NCI-H128 (cell line): Measurements from ENCODE around the gene CRNKL1.
"Not testable (repeated sequence)": the region's sequence is repeated elsewhere in the genome, so short reads cannot be mapped to it uniquely, and the experiment has no call there.

ENCODE experiments used
- DNase-seq: peaks from one replicate; lab custom pipeline; 2025; ENCODE audit not compliant: unreplicated experiment; lab: John Stamatoyannopoulos, UW

The CRNKL1 gene

GRCh38 chr20:20010639-20011500 is 41.4 kb downstream of the CRNKL1 start:
- DNase-seq, result no peak

DNA sequence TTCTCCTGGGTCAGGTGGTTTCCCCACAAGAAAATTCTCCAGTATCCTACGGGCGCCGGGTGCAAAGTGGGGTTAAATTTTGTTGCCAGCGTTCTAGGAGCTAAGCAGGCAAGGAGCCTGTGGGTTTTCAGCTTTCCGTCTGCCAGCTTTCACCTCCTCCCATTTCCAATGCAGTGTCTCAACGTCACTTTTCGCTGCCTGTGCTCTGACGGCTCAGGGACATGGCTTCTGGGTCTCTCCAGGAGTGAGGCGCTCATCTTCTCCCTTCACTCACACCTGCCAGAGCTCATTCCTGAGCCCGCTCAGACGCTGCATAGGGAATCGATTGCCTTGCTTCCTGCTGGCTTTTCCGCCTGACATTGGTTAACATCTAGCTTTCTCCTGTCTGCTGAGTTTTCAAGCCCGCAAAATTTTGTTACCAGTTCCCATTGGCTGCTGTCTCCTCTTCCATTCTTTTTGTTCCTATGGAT is 42.4 kb downstream of the CRNKL1 start:
- no peak for DNase-seq

DNA sequence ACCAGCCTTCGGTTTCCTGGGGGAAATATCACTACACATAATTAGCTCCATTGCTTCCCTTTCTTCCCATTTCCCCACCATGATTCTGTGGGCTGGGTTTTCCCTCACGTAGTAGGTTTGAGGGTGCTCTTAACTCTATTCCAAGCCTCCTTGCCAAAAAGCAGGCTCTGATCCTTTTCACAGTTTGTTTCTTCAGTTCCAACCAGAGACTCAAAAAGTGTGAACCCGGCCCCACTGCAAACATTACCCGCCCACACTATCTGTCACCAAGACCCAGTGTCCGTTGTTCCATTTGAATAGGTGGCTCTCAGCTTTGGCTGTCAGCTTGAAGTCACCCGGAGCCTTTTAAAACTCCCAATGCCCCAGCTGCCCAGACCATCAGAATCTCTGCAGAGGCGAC is 46.9 kb downstream of the CRNKL1 start:
- no peak for DNase-seq

- not testable (repeated sequence) for DNase-seq
Observed at GRCh38 chr20:20003955-20004322, 48.3 kb downstream of the CRNKL1 start.

- DNase-seq, result no peak
Observed at GRCh38 chr20:20003031-20003954, 49.0 kb downstream of the CRNKL1 start.

GRCh38 chr20:20002101-20002998 is 49.9 kb downstream of the CRNKL1 start:
- no peak for DNase-seq

DNA sequence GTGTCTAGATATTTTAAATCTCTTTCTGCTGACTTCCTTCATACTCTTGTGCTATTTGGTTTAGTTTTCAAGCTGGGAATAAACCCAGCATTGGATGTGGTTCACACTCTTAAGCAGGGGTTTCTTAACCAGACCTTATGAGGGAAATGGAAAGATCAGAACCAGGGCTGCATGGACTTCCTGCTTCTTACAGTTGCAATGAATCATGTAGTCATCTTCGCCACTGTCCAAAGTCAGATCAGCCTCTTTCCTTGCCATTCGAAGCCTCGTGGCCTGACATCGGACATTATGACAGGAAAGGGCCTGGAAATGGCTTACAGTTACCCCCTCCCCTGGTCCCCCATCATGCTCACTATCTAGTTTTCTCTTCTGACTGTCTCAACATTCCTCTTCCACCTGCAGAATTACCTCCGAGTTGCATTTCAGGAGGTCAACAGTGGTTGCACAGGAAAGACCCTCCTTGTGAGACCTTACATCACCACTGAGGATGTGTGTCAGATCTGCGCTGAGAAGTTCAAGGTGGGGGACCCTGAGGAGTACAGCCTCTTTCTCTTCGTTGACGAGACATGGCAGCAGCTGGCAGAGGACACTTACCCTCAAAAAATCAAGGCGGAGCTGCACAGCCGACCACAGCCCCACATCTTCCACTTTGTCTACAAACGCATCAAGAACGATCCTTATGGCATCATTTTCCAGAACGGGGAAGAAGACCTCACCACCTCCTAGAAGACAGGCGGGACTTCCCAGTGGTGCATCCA is 51.9 kb downstream of the CRNKL1 start:
- no peak for DNase-seq

DNA sequence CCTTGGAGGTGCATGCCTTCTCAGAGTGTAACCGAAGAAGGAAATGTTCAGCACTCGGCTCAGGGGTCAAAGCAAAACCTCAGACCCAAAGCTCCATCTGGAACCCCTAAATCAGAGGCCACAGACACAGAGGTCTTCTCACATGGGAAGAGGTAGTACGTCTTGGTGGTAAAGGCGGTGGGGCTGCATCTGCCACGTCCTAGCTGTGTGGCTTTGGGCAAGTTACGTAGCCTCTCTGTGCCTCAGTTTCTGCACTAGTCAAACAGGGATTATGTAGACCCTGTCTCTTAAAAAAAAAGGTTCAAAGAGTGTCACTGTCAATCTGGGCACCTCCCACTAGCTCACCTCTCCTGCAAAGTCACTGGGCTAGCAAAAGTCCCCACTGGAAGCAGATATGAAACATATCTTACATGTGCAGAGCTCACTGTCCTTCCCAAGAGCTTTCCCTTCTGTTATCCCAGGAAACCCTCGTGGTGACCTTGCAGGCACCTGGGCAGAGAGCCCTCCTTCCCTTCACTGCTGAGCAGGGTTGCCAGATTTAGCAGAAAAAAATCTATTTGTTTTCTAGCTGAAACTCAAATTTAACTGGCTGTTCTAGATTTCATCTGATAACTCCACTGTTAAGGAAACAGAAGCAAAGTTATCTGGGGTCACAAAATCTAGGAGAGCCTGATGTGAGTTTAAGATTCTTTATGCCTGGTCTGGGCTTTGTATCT is 53.1 kb downstream of the CRNKL1 start:
- no peak for DNase-seq

DNA sequence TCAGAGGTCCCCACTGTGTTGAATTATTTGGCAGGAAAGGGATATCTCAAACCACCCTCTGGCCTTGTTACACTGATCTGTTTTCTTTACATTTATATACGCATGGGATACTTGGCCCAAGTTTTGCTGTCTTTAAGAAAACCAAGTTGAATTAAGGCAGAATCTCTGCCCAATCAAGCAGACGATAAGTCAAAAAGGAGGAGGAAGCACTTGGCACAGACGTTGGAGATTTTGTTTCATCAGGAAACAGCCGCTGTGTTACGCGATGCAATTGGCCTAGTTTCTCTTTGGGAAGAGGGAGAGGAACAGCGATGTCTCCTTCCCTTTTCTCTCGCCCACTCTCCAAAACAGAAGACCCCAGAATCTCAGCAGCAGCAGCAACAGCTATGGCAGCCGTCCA is 55.3 kb downstream of the CRNKL1 start:
- DNase-seq, result no peak

GRCh38 chr20:19996222-19996621 is 56.0 kb downstream of the CRNKL1 start:
- DNase-seq, result no peak

GRCh38 chr20:19995220-19995863 is 56.9 kb downstream of the CRNKL1 start:
- peak; percentile 16 for DNase-seq

- DNase-seq, result no peak
Observed at GRCh38 chr20:19993958-19994669, 58.2 kb downstream of the CRNKL1 start.

- DNase-seq, result no peak
Observed at GRCh38 chr20:19992996-19993908, 59.0 kb downstream of the CRNKL1 start.

DNA sequence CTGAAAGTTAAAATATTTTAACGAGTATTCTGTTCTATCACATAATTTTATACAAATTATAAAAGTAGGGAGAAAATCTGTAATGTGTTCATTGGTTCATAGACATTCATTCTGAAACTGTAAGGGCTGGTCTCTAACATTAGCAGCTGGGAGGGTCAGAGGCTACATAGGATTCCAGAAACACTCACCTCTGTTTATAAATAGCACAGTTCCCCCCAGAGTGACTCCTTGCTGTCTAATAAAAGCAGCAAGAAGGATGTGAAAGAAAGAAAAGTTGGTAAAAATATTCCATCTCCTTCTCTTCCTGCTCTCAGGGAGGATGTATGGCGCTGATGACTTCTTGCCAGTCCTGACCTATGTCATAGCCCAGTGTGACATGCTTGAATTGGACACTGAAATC is 60.4 kb downstream of the CRNKL1 start:
- no peak for DNase-seq

DNA sequence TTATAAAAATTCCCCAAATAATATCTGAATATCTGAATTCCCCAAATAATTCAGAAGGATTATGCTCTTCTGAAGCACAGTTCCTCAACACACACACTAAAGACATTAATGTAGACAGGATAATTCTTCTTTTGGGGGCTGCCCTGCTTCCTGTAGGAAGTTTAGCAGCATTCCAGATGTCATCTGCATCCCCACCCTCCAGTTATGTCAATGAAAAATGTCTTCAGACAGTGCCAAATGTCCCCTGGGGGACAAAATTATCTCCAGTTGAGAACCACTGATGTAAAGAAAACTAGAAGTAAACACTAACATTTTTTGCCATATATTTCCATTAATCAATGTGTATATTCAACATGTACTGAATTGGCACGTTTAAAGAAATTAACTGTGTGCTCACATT is 61.0 kb downstream of the CRNKL1 start:
- DNase-seq, result no peak

GRCh38 chr20:19990850-19991249 is 61.4 kb downstream of the CRNKL1 start:
- DNase-seq, result no peak

GRCh38 chr20:19987046-19987445 is 65.2 kb downstream of the CRNKL1 start:
- no peak for DNase-seq
